ENCODE data around the gene ANLN.

DNA sequence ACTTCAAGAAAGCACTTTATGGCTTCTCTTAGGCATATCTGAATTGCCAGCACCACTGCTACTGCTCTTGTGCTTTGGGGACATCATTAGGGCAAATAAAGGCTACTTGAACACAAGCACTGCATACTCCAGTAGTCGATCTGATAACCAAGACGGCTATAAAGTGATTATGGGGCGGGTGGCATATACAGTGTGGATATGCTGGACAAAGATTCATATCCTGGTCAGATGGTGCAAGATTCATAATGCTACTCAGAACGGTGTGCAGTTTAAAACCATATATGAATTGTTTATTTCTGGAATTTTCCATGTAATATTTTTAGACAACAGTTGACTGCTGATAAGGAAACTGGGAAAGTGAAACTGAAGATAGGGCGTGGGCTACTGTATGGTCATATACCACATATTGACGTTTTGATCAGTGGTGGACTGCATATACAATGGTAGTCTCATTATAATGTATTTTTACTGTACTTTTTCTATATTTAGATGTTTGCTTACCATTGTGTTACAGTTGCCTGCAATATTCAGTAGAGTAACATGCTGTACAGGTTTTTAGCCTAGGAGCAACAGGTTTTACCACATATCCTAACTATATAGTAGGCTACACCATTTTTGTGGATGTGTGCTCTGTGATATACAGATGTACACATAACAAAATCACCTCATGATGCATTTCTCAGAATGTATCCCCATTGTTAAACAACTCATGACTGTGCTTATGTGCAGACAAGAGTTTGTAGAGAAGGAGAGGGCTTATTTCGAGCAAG lies 15.2 kb downstream of the ANLN start:
- no peak for TF ChIP-seq EZH2 (IDR thresholded peaks at IDR 0.05; ENCODE audit: low read length)
- TF ChIP-seq, protein P1, sequence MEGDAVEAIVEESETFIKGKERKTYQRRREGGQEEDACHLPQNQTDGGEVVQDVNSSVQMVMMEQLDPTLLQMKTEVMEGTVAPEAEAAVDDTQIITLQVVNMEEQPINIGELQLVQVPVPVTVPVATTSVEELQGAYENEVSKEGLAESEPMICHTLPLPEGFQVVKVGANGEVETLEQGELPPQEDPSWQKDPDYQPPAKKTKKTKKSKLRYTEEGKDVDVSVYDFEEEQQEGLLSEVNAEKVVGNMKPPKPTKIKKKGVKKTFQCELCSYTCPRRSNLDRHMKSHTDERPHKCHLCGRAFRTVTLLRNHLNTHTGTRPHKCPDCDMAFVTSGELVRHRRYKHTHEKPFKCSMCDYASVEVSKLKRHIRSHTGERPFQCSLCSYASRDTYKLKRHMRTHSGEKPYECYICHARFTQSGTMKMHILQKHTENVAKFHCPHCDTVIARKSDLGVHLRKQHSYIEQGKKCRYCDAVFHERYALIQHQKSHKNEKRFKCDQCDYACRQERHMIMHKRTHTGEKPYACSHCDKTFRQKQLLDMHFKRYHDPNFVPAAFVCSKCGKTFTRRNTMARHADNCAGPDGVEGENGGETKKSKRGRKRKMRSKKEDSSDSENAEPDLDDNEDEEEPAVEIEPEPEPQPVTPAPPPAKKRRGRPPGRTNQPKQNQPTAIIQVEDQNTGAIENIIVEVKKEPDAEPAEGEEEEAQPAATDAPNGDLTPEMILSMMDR (optimal IDR thresholded peaks at IDR 0.05 in 1 of 3, IDR thresholded peaks at IDR 0.05 in 1 of 3, conservative IDR thresholded peaks at IDR 0.05 in 1 of 3; ENCODE audit: extremely low read depth in 1 of 3, insufficient read depth in 2 of 3, low read length in 3 of 3), result no peak

All from keratinocyte (primary cell).